Immature natural killer cell (primary cell): ENCODE results near the gene SPACA7. TPM values are rescaled to one million over a fixed set of nuclear protein-coding genes. Genes with fewer than 3 reads are reported as not detected.

Experiments used
- DNase-seq, 3 donors: peaks; one replicate each; pipeline ENCODE4 v3.0.0; 2022; ENCODE audit warnings: mixed read lengths in 1 of 3
- H3K27ac Mint-ChIP-seq, 6 donors: one replicate each; pipeline ENCODE4 v1.8.0; 2020; ENCODE audit warnings: mixed read lengths in 6 of 6, mild to moderate bottlenecking in 5 of 6, inconsistent platforms in 4 of 6, moderate library complexity in 3 of 6
- H3K27me3 Mint-ChIP-seq, 3 donors: one replicate each; pipeline ENCODE4 v1.8.0; 2020 to 2021; ENCODE audit warnings: low read depth in 3 of 3, mild to moderate bottlenecking in 3 of 3, mixed read lengths in 3 of 3, moderate library complexity in 3 of 3, inconsistent platforms in 1 of 3
- H3K36me3 Mint-ChIP-seq, 3 donors: one replicate each; pipeline ENCODE4 v1.8.0; 2020; ENCODE audit warnings: mixed read lengths in 3 of 3, inconsistent platforms in 2 of 3, mild to moderate bottlenecking in 2 of 3
- H3K4me1 Mint-ChIP-seq, 2 donors: one replicate each; pipeline ENCODE4 v1.8.0; 2020; ENCODE audit warnings: inconsistent platforms in 2 of 2, mild to moderate bottlenecking in 2 of 2, mixed read lengths in 2 of 2, moderate library complexity in 1 of 2
- H3K4me3 Mint-ChIP-seq, 5 donors: one replicate each; pipeline ENCODE4 v1.8.0; 2020; ENCODE audit warnings: mild to moderate bottlenecking in 5 of 5, mixed read lengths in 5 of 5, inconsistent platforms in 3 of 5, moderate library complexity in 3 of 5
- H3K9me3 Mint-ChIP-seq, 6 donors: one replicate each; pipeline ENCODE4 v1.8.0; 2020; ENCODE audit warnings: mild to moderate bottlenecking in 6 of 6, mixed read lengths in 6 of 6, inconsistent platforms in 4 of 6, moderate library complexity in 3 of 6
- polyA plus RNA-seq, 3 donors: library from polyadenylated mRNA; unstranded; fragments of 300-500 nt; fragmentation: Illumina TruSeq; gene quantifications; one replicate each; pipeline ENCODE4 v1.2.3, GENCODE V29; 2021

SPACA7 gene
- polyA plus RNA-seq, 3 donors from 2014 or later, result not detected

DNA sequence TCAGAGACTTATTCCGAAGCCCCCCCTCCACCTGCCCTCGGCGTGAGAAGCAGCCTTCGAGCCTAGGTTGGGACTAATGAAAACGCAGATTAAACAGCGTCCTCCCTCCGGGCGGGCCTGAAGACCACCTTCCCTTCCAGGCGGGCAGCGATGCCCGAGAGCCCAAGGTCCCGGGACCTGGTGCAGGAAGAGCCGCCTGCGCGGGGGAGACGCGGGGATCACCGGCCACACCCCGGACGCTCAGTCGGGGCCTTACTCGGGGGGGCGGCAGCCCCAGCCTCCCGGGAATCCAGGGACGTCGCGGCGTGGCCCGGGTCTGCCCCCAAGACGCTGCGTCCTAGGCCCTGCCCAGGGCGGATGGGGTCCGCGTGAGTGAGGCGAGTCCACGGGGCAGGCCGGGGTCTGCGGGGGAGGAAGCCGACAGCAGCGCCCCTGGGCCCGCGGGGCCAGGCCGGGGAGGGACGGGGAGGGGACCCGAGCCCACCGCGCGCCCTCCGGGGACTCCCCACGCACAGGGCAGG, 33.3 kb upstream of the SPACA7 start:
- Mint-ChIP-seq H3K4me3 (no peak overlapping the region), H3K27me3 (peaks cover 9 to 14% (median 10%) of the 10 kb centered on the region in 3 donors)

DNA sequence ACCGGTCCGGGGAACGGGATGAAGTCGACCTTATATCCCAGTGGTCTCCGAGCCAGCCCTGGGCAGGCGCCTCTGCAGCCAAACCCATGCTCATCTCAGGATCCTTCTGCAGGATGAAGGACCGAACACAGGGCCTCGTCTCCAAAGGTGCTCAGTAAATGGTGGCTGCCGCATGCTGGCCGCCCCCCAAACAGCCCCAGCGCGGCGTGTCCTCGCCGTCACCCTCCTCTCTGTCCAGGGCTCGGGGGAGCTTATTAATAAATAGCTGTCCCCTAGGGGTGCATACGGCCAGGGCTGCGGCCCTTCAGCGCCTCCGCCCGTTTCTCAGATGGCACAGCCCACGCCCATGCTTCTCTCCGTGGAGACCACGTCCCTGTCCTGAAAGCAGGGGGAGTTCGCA, 32.6 kb upstream of the SPACA7 start:
- H3K4me3 Mint-ChIP-seq, result no peak overlapping the region
- peaks cover 0 to 8% (median 0%) of the 10 kb centered on the region in 6 donors for H3K9me3 Mint-ChIP-seq
- H3K27me3 Mint-ChIP-seq, result peaks cover 9 to 15% (median 10%) of the 10 kb centered on the region in 3 donors

More for the DNA sequence above, 33.3 kb upstream of the SPACA7 start:
- Mint-ChIP-seq H3K27ac (no peak overlapping the region), H3K9me3 (peaks cover 0 to 9% (median 0%) of the 10 kb centered on the region in 6 donors), H3K4me1 (no peaks in the 10 kb centered on the region), H3K36me3 (no peaks in the 10 kb centered on the region)
- DNase-seq, result no peak

DNA sequence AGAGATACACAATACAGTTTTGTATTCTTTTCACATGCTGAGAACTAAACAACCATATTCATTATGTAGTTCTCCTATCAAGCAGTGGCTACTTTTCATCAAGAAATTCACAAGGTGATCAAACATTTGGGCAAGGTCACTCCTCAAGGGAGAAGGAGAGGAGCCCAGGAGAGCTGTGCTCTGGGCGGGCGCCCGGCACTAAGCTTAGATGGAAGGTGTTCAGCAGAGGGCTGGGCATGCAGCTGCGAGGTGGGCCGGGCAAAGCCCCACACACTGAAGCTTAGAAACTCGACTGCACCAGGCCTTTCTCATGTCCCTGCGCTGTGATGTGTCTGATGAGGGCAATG, 30.4 kb upstream of the SPACA7 start:
- DNase-seq, result no peak
- Mint-ChIP-seq H3K36me3 (no peaks in the 10 kb centered on the region), H3K4me1 (no peaks in the 10 kb centered on the region), H3K27ac (no peak overlapping the region), H3K4me3 (no peak overlapping the region), H3K27me3 (peaks cover 10 to 16% (median 10%) of the 10 kb centered on the region in 3 donors), H3K9me3 (no peaks in the 10 kb centered on the region)

More for the DNA sequence above, 32.6 kb upstream of the SPACA7 start:
- DNase-seq, result no peak
- Mint-ChIP-seq H3K4me1 (no peaks in the 10 kb centered on the region), H3K36me3 (no peaks in the 10 kb centered on the region), H3K27ac (no peak overlapping the region)

DNA sequence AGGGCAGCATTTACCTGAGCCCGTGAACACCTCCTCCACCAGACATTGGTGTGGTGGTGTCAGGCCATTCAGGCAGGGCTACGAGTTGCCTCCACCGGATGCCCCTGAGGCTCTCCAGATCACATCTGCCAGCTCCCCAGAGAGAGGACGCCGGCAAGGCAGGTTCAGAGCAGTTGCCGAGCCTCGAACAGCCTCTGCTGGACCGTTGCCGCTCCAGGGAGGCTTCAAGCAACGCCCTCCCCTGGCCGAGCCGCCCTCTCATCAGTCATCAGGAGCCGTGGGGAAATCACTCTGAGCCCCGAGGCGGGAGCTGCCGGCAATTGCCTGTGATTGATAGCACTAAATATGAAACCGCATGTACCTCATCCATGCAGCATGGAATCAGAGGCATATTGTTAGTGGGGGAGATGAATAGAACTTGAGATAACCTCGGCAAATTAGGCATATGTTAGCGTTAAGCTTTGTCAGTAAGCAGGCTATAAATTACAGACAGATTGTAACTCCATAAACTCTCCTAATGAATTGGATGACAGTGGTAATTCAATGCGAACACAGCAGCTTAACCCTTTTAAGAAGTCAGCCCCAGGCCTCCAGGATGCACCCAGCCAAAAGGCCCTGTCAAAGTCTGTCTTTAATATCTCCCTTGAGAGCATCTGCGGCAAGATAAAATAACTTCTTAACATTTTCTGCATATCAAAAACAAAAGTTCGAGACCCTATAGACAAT, 29.8 kb upstream of the SPACA7 start:
- no peak overlapping the region for H3K4me3 Mint-ChIP-seq
- H3K4me1 Mint-ChIP-seq, result no peaks in the 10 kb centered on the region
- peaks cover 10 to 20% (median 13%) of the 10 kb centered on the region in 3 donors for H3K27me3 Mint-ChIP-seq
- H3K36me3 Mint-ChIP-seq, result no peaks in the 10 kb centered on the region
- H3K9me3 Mint-ChIP-seq, result no peaks in the 10 kb centered on the region
- H3K27ac Mint-ChIP-seq, result no peak overlapping the region
- DNase-seq, result no peak

DNA sequence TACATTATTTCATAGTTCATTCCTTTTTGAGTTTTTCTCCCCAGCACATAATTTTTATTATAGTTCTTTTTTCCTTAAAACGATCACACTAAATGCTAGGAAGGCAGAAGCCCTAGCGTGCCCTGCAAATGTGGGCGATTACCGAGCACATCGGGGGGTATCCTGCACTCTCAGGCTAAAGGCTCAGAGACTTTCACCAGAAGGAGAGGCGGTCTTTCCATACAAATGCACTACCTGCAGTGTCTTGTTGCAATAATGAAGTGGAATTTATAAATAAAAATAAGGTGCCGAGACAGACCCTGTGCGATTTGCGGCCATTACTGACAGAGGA, 29.3 kb upstream of the SPACA7 start:
- H3K4me3 Mint-ChIP-seq, result no peak overlapping the region
- no peaks in the 10 kb centered on the region for H3K9me3 Mint-ChIP-seq
- no peak for DNase-seq
- H3K36me3 Mint-ChIP-seq, result no peaks in the 10 kb centered on the region
- H3K4me1 Mint-ChIP-seq, result no peaks in the 10 kb centered on the region
- no peak overlapping the region for H3K27ac Mint-ChIP-seq
- peaks cover 12 to 20% (median 13%) of the 10 kb centered on the region in 3 donors for H3K27me3 Mint-ChIP-seq

DNA sequence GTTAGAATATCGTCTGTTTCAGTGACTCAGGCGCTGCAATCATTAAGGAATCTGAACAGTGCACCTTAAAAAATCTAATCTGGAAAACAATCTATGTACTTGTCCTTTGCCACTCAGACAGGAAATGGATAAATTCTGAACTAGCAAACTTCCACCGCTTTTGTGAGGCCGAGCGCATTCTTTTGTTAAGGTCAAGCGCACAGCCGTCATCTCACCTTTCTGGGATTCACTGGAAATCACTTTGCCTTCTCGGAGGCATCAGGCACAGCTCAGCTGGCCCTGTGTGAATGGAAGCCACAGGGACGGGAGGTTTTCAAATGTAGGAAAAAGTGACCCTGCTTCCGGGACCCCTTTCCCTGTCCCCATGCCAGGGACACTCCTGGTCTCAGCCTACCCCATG, 28.2 kb upstream of the SPACA7 start:
- Mint-ChIP-seq H3K4me3 (no peak overlapping the region), H3K4me1 (no peaks in the 10 kb centered on the region), H3K27ac (no peak overlapping the region)

DNA sequence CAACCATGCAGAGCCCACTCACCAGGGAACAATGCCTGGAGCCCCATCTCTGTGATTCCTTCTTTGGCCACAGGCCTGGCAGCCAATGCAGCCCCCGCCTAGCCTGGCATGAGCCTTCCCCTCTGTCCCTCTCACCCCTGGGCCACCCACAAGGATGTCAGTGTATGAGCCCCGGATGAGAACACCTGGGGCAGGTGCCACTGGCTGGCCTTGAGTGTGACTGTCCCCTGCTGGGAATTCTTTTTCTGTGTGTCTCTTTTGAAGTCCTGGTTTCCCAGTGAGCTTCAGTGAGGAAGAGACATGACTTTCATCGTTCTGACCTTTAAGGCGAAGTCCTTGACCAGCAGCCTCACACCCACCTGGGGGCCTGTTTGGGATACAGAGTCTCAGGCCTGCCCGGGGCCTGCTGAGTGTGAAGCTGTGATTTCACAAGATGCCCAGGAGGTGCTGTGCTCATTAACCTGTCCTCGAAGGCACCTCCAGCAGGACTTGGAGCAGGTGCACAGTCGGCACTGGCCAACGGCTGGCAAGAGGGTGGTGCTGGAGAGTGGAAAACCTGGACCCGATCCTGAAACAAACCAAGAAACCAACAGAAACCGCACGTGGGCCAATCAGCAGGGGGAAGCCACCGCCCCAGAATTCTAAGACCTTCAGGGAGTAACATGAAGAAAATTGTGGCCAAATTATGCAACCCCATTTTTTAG, 27.4 kb upstream of the SPACA7 start:
- Mint-ChIP-seq H3K27me3 (peaks cover 10 to 22% (median 12%) of the 10 kb centered on the region in 3 donors), H3K4me1 (no peaks in the 10 kb centered on the region), H3K27ac (no peak overlapping the region), H3K4me3 (no peak overlapping the region), H3K9me3 (no peaks in the 10 kb centered on the region), H3K36me3 (no peaks in the 10 kb centered on the region)
- no peak for DNase-seq

More for the DNA sequence above, 28.2 kb upstream of the SPACA7 start:
- H3K9me3 Mint-ChIP-seq, result no peaks in the 10 kb centered on the region
- DNase-seq, result no peak
- no peaks in the 10 kb centered on the region for H3K36me3 Mint-ChIP-seq
- peaks cover 12 to 21% (median 13%) of the 10 kb centered on the region in 3 donors for H3K27me3 Mint-ChIP-seq

DNA sequence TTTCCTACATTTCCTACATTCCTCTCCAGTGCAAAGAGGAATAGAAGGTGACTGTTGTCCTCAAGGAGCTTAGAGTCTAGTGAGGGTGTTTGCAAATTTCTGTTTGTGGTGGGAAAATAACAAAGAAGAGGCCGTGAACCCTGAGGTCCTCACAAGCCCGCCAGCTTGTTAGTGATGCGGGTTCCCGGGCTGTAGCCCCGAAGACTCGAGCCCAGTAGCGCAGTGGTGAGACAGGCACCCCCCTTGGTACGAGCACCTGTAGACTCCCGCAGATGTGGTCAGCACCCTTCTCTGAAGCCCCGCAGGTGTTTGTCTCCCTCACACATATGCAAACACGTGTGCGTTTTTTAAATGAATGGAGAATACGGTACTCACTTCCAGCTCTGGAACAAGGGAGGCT, 26.5 kb upstream of the SPACA7 start:
- DNase-seq, result no peak
- peaks cover 8 to 17% (median 10%) of the 10 kb centered on the region in 3 donors for H3K27me3 Mint-ChIP-seq
- no peak overlapping the region for H3K27ac Mint-ChIP-seq
- no peak overlapping the region for H3K4me3 Mint-ChIP-seq
- H3K9me3 Mint-ChIP-seq, result no peaks in the 10 kb centered on the region
- H3K4me1 Mint-ChIP-seq, result no peaks in the 10 kb centered on the region
- H3K36me3 Mint-ChIP-seq, result no peaks in the 10 kb centered on the region

DNA sequence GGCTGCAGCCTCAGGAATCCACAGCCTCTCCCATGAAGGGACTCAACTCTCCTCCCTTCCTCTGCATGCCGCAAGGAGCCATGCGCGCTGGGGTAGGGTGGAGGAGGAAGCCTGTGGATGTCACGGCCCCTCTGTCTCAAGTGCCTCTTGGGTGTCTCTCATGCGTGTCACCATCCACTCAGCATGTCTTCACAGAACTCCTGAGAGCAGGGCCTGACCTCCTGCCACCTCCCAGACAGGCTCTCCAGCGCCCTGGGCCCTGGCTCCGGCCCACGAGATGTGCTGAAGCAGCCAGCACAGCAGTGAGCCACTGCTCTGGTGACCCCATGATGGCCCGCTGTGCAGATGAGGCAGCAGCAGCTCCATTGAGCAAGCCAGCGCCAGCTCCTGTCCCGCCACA, 25.9 kb upstream of the SPACA7 start:
- H3K4me1 Mint-ChIP-seq, result no peaks in the 10 kb centered on the region
- H3K27me3 Mint-ChIP-seq, result peaks cover 8 to 14% (median 10%) of the 10 kb centered on the region in 3 donors
- no peak overlapping the region for H3K27ac Mint-ChIP-seq
- DNase-seq, result no peak
- H3K4me3 Mint-ChIP-seq, result no peak overlapping the region
- H3K9me3 Mint-ChIP-seq, result no peaks in the 10 kb centered on the region
- no peaks in the 10 kb centered on the region for H3K36me3 Mint-ChIP-seq

DNA sequence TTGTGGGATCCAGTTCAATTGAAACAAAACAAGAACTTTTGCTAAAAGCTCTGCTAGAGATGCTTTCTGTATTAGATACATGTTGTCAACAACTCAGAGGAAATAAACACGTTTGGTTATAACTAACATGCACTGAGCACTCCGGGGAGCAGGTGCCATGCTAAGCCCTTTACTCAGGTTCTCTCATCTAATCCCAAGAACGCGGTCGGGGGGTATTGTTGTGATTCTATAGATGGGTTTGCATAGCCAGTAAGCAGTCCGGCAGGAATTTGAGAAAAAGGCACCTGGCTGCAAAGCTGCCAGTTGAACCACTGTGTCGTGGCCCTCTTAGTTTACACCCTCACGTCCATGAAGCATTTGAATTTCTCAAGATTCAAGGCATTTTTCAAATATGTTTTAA, 24.3 kb upstream of the SPACA7 start:
- Mint-ChIP-seq H3K9me3 (no peaks in the 10 kb centered on the region), H3K27ac (no peak overlapping the region), H3K27me3 (peaks cover 2 to 13% (median 6%) of the 10 kb centered on the region in 3 donors), H3K4me3 (no peak overlapping the region), H3K4me1 (no peaks in the 10 kb centered on the region), H3K36me3 (no peaks in the 10 kb centered on the region)
- DNase-seq, result no peak

DNA sequence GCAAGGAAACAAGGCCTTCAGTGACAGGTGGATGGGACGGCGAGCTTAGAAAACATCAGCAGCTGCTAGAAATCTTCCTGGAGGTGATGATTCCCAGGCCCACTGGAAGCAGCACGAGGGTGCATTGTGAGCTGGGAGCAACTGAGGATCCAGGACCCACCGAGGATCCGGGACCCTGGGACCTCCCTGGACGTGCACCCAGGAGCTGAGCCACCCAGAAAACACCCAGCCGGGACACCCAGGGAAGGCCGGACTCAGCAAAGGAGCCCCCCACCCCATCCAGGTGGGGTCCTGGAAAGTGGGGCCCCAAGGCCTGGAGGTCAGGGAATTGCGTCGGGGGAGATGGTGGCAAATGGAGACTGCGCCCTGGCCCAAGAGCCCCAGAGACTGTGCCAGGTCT, 22.3 kb upstream of the SPACA7 start:
- Mint-ChIP-seq H3K4me1 (no peaks in the 10 kb centered on the region), H3K36me3 (no peaks in the 10 kb centered on the region), H3K27ac (no peak overlapping the region), H3K9me3 (no peaks in the 10 kb centered on the region), H3K4me3 (no peak overlapping the region), H3K27me3 (peaks cover 2 to 6% (median 6%) of the 10 kb centered on the region in 3 donors)
- DNase-seq, result no peak

DNA sequence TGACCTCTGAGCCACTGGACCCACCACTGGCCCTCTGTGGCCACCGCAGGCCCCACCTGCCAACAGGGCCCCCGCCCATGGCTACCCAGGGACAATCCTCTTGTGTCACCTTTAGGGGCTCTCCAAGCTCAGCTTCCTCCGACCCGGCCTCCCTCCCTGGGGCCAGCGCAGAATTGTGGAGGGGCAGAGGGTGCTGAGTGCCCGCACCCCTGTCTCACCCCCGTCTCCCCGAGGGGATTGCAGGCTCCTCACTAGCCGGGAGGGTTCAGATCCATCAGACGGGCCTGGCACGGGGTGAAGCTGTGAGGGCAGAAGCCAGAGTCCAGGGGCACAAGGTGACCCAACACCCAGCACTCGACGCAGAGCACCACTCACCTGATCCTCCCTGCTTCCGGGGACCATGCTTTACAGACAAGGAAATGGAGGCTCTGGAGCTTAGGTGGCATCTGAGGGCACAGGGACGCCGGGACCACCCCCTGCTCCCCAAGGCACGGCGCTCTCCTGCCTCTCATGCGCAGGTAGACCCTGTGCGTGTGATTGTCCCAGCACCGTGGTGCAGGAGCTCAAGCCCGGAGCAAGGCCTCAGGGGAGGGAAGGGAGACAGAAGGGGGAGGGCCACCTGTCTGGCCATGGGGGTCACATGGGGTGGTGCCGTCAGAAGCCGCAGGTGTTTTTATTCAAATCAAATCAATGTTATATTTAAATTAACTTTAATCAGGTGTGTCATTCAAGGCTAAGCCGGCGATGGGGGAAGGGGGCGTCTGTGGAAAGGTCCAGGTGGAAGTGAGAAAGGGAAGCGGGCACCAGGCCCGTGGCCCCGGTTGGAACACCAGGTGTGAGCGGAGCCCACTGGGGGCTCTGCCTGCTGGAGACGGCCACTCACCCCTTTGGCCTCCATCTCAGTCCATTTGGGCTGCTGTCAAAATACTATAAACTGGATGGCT, 21.6 kb upstream of the SPACA7 start:
- Mint-ChIP-seq H3K27ac (no peak overlapping the region), H3K4me1 (no peaks in the 10 kb centered on the region), H3K36me3 (no peaks in the 10 kb centered on the region), H3K4me3 (no peak overlapping the region), H3K9me3 (no peaks in the 10 kb centered on the region), H3K27me3 (peaks cover 2 to 6% (median 4%) of the 10 kb centered on the region in 3 donors)
- DNase-seq, result no peak

DNA sequence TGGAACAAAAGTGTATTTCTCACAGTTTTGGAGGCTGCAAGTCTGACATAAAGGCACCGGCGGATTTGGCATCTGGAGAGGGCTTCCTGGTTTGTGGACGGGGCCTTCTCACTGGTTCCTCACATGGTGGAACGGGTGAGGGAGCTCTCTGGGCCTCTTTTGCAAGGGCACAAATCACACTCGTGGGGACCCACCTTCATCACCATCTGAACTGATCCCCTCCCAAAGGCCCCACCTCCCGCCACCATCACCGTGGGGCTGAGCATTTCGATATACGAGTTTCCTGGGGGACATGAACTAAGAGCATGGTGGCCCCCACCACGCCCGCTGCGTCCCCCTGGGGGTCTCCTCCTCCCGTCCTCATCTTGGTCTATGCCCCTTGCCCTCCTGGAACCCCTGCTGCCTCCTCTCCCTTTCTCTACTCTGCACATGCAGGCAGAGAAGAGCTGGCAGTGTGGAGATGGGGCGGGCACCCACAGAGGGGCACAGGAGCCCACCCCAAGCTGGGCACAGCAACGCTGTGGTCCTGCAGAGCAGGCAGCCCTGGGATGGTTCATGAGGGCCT, 20.8 kb upstream of the SPACA7 start:
- Mint-ChIP-seq H3K4me1 (no peaks in the 10 kb centered on the region), H3K27me3 (peaks cover 2 to 6% (median 3%) of the 10 kb centered on the region in 3 donors), H3K36me3 (no peaks in the 10 kb centered on the region), H3K27ac (no peak overlapping the region), H3K4me3 (no peak overlapping the region), H3K9me3 (no peaks in the 10 kb centered on the region)
- DNase-seq, result no peak
